ENCODE measurements around the gene GTF2F1. TPM values are rescaled to one million over a fixed set of nuclear protein-coding genes. Genes with fewer than 3 reads are reported as not detected.

Gene GTF2F1
- total and polyA plus RNA-seq, 2 donors (not counting 1 experiment from before 2014, with no cell fraction given), result 43.0 to 50.4 TPM

DNA sequence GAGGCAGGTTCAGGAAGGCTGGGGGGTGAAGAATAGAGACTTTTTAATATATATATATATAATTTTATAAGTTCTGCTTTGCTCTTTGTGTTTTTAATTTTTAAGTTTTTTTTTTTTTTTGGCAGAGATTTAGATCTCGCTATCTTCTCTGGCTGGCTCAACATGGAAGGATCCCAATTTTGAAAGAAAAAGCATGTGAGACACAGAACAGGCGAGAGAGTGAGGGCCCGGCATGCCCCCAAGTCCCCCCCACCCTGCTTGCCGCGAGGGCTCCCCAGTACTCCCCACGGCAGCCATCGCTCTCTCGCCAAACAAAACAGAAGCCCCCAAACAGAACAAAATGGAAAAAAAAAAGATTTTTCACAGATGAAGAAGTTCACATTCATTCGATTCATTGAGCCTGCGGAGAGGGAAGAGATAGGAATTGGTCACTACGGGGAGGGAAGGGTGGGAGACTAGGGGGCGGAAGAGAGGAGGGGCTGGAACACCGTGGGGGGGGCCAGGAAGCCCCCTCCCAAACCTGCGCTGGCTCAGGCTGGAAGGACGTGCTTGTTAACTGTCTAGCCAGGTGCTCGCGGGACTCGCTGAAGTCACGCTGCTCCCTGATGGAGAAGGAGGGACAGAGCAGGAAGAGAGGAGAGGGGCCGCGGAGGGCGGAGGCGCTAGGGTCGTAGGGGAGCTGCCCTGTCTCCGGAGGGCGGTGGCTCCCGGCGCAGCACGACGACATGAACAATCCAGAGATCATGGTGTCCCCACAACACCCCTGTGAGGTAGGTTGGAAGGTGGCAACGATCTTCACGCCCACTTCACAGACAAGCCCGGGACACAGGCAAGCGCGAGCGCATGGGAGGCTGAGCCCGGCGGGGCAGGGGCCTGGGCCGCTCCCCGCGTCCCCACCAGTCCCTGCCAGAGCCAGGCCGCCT lies 21.0 kb upstream of the GTF2F1 start:
- no peak for TF ChIP-seq EZH2 (IDR thresholded peaks at IDR 0.05; ENCODE audit: low read length, missing control alignments)
- TF ChIP-seq, protein P1, sequence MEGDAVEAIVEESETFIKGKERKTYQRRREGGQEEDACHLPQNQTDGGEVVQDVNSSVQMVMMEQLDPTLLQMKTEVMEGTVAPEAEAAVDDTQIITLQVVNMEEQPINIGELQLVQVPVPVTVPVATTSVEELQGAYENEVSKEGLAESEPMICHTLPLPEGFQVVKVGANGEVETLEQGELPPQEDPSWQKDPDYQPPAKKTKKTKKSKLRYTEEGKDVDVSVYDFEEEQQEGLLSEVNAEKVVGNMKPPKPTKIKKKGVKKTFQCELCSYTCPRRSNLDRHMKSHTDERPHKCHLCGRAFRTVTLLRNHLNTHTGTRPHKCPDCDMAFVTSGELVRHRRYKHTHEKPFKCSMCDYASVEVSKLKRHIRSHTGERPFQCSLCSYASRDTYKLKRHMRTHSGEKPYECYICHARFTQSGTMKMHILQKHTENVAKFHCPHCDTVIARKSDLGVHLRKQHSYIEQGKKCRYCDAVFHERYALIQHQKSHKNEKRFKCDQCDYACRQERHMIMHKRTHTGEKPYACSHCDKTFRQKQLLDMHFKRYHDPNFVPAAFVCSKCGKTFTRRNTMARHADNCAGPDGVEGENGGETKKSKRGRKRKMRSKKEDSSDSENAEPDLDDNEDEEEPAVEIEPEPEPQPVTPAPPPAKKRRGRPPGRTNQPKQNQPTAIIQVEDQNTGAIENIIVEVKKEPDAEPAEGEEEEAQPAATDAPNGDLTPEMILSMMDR (conservative IDR thresholded peaks at IDR 0.05 in 1 of 2, IDR thresholded peaks at IDR 0.05 in 1 of 2; ENCODE audit: low read depth in 1 of 2, low read length in 2 of 2), result no peak
- Histone ChIP-seq H3K4me1 (ENCODE audit: control insufficient read depth, extremely low read depth, insufficient read depth, low read length) (no peaks in the 10 kb centered on the region), H3K79me2 (ENCODE audit: control insufficient read depth, insufficient read depth, low read length) (peaks cover 4% of the 10 kb centered on the region), H3K9me3 (ENCODE audit: control insufficient read depth, insufficient read depth, low read depth, low read length) (no peaks in the 10 kb centered on the region), H3K27ac (ENCODE audit: insufficient read depth, low read length) (no peak overlapping the region), H3K36me3 (ENCODE audit: control insufficient read depth, insufficient read depth, low read length) (peaks cover 32% of the 10 kb centered on the region), H3K4me2 (ENCODE audit: extremely low read depth, insufficient read depth, low read length) (no peak overlapping the region), H3K4me3 (replicated peaks in 1 of 4; ENCODE audit: control extremely low read depth in 1 of 4, insufficient read depth in 1 of 4, low read depth in 3 of 4, low read length in 4 of 4) (no peak overlapping the region), H2AFZ (ENCODE audit: low read length) (no peak overlapping the region), H4K20me1 (ENCODE audit: control insufficient read depth, extremely low read depth, insufficient read depth, low read length) (no peaks in the 10 kb centered on the region), H3K27me3 (ENCODE audit: control insufficient read depth, insufficient read depth, low read length) (no peaks in the 10 kb centered on the region), H3K9ac (ENCODE audit: insufficient read depth, low read length) (no peak overlapping the region)
- no peak for DNase-seq (ENCODE audit: low read depth in 2 of 2)

DNA sequence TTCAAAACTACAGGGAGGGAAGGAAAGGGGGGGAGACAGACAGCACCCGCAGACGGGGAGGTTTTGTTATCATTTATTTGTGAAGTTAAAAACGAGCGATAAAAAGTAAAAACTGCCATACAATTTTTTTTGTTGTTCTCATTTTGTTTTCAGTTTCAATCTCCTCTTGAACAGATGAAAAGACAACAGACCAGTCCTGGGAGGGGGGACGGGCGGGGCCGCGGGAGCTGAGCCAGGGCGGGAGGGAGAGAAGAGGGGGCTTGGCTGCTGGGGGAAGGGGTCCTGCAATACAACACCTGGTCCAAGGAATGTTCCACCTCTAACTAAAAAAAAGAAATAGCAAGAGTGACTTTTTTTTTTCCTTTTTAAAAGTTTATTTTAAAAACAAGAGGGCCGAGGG lies 20.3 kb upstream of the GTF2F1 start:
- Histone ChIP-seq H3K27me3 (ENCODE audit: control insufficient read depth, insufficient read depth, low read length) (no peaks in the 10 kb centered on the region), H3K9ac (ENCODE audit: insufficient read depth, low read length) (no peak overlapping the region), H3K4me3 (replicated peaks in 1 of 4; ENCODE audit: control extremely low read depth in 1 of 4, insufficient read depth in 1 of 4, low read depth in 3 of 4, low read length in 4 of 4) (no peak overlapping the region), H3K36me3 (ENCODE audit: control insufficient read depth, insufficient read depth, low read length) (peaks cover 28% of the 10 kb centered on the region), H3K79me2 (ENCODE audit: control insufficient read depth, insufficient read depth, low read length) (peaks cover 3% of the 10 kb centered on the region), H2AFZ (ENCODE audit: low read length) (no peak overlapping the region), H3K4me2 (ENCODE audit: extremely low read depth, insufficient read depth, low read length) (no peak overlapping the region), H3K4me1 (ENCODE audit: control insufficient read depth, extremely low read depth, insufficient read depth, low read length) (no peaks in the 10 kb centered on the region), H3K9me3 (ENCODE audit: control insufficient read depth, insufficient read depth, low read depth, low read length) (no peaks in the 10 kb centered on the region), H3K27ac (ENCODE audit: insufficient read depth, low read length) (no peak overlapping the region), H4K20me1 (ENCODE audit: control insufficient read depth, extremely low read depth, insufficient read depth, low read length) (no peaks in the 10 kb centered on the region)
- no peak for TF ChIP-seq EZH2 (IDR thresholded peaks at IDR 0.05; ENCODE audit: low read length, missing control alignments)
- TF ChIP-seq, protein P1 (conservative IDR thresholded peaks at IDR 0.05 in 1 of 2, IDR thresholded peaks at IDR 0.05 in 1 of 2; ENCODE audit: low read depth in 1 of 2, low read length in 2 of 2), result no peak
- DNase-seq (ENCODE audit: low read depth in 2 of 2), result no peak

DNA sequence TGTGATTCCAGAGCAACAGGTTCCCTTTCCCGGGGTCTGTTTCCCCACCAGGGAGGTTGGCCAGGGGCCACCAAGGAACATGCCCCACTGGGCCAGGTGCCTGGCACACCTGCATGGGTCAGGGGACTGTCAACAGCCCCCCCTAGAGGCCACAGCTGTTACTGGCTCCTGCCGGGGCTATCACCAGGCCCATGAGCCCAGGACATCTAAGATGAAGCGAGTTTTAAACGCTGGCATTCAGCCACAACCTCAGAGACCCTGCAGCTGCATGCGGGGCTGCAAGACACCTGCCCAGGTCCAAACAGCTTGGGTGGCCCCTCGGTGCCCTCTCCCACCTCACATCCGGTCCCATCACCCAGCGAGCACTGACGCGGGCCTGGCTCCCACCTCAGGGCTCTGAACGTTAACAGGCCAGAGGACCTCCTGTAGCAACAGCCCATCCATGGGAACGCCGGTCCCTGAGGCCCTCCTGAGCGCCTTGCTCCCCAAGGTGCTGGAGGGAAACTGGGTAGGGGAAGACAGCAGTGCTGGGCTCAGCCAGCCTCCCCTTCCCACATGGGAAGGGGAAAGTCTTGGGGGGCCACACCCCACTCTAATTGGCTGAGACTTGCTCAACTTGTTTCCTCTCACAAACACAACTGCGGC lies 19.6 kb upstream of the GTF2F1 start:
- Histone ChIP-seq H3K4me3 (replicated peaks in 1 of 4; ENCODE audit: control extremely low read depth in 1 of 4, insufficient read depth in 1 of 4, low read depth in 3 of 4, low read length in 4 of 4) (no peak overlapping the region), H3K36me3 (ENCODE audit: control insufficient read depth, insufficient read depth, low read length) (peaks cover 24% of the 10 kb centered on the region), H3K79me2 (ENCODE audit: control insufficient read depth, insufficient read depth, low read length) (no peaks in the 10 kb centered on the region), H3K27ac (ENCODE audit: insufficient read depth, low read length) (peak overlapping the region; percentile 28), H3K9ac (ENCODE audit: insufficient read depth, low read length) (no peak overlapping the region), H4K20me1 (ENCODE audit: control insufficient read depth, extremely low read depth, insufficient read depth, low read length) (no peaks in the 10 kb centered on the region), H2AFZ (ENCODE audit: low read length) (no peak overlapping the region), H3K27me3 (ENCODE audit: control insufficient read depth, insufficient read depth, low read length) (no peaks in the 10 kb centered on the region), H3K4me1 (ENCODE audit: control insufficient read depth, extremely low read depth, insufficient read depth, low read length) (no peaks in the 10 kb centered on the region), H3K4me2 (ENCODE audit: extremely low read depth, insufficient read depth, low read length) (no peak overlapping the region), H3K9me3 (ENCODE audit: control insufficient read depth, insufficient read depth, low read depth, low read length) (no peaks in the 10 kb centered on the region)
- TF ChIP-seq EZH2 (IDR thresholded peaks at IDR 0.05; ENCODE audit: low read length, missing control alignments), result no peak
- TF ChIP-seq, protein P1 (conservative IDR thresholded peaks at IDR 0.05 in 1 of 2, IDR thresholded peaks at IDR 0.05 in 1 of 2; ENCODE audit: low read depth in 1 of 2, low read length in 2 of 2), result peak; percentile 40 to 57
- DNase-seq (ENCODE audit: low read depth in 2 of 2), result peak in 1 of 2 donors; percentile 9

Data from fibroblast of lung (primary cell).